Gastrocnemius medialis (tissue), 4 donors: ENCODE results near the gene AFF3. TPM values are rescaled to one million over a fixed set of nuclear protein-coding genes. Genes with fewer than 3 reads are reported as not detected.

Experiments
- ATAC-seq, 2 donors: fragments of 150-250 bp; one replicate each; pipeline ENCODE4 v1.9.1; 2016
- DNase-seq, 2 donors: peaks; one replicate each; pipeline ENCODE4 v3.0.0-alpha.2; 2019
- H3K27ac ChIP-seq, 4 donors: fragments of 200-600 bp; sonication (generic); 1 replicate in 1 of 4; 2 replicates in 3 of 4; pipeline ENCODE4 v1.5.1; 2016 to 2018; ENCODE audit warnings: mild to moderate bottlenecking in 2 of 4, moderate library complexity in 1 of 4
- H3K27me3 ChIP-seq, 3 donors: fragments of 200-600 bp; sonication (generic) in 2 of 3; 1 replicate in 1 of 3; 2 replicates in 2 of 3; pipeline versions ENCODE4 v1.5.1 to v1.6.0; 2016 to 2019; ENCODE audit warnings: mild to moderate bottlenecking in 1 of 3, moderate library complexity in 1 of 3
- H3K36me3 ChIP-seq, 2 donors: fragments of 200-600 bp; sonication (generic) in 1 of 2; one replicate each; pipeline ENCODE4 v1.5.1; 2017 to 2018
- H3K4me1 ChIP-seq, 2 donors: fragments of 200-600 bp; sonication (generic) in 1 of 2; one replicate each; pipeline ENCODE4 v1.5.1; 2016 to 2017; ENCODE audit warnings: mild to moderate bottlenecking in 2 of 2
- H3K4me3 ChIP-seq, 4 donors: fragments of 200-600 bp; sonication (generic) in 3 of 4; 1 replicate in 1 of 4; 2 replicates in 3 of 4; pipeline ENCODE4 v1.5.1; 2016 to 2019; ENCODE audit warnings: mild to moderate bottlenecking in 2 of 4
- H3K9me3 ChIP-seq, 3 donors: fragments of 200-600 bp; sonication (generic) in 2 of 3; 1 replicate in 1 of 3; 2 replicates in 2 of 3; pipeline ENCODE4 v1.5.1; 2016 to 2019
- CTCF ChIP-seq, 5 experiments: fragments of 450-650 bp in 3 of 5; fragments of 200-600 bp in 2 of 5; sonication (generic) in 2 of 5; IDR thresholded peaks in 4 of 5; conservative IDR thresholded peaks in 1 of 5; 1 replicate in 4 of 5; 2 replicates in 1 of 5; pipeline ENCODE4 v1.5.1; 2016 to 2019; ENCODE audit warnings: antibody characterized with exemption in 5 of 5, mild to moderate bottlenecking in 3 of 5, moderate library complexity in 3 of 5
- POLR2A ChIP-seq, 2 donors: fragments of 450-650 bp; IDR thresholded peaks; one replicate each; pipeline ENCODE4 v1.6.1; 2017; ENCODE audit warnings: antibody characterized with exemption in 2 of 2, mild to moderate bottlenecking in 2 of 2, moderate library complexity in 2 of 2
- in situ Hi-C, 4 donors: fragments of 200-750 bp; cut with MboI; loops; one replicate each; pipeline versions ENCODE4 v1.15.0 to v1.8.0; 2017; ENCODE audit warnings: low sequenced_read_pairs in 4 of 4
- intact Hi-C: fragments of 100-400 bp; cut with DNase I; formaldehyde crosslinking; loops from one replicate; pipeline ENCODE4 v1.15.1; 2023; ENCODE audit warnings: low total_unique reads
- total RNA-seq, 4 donors: library from RNA; depleted of rRNA; stranded (reverse); fragments of >200 nt; gene quantifications; one replicate each; pipeline versions ENCODE4 v1.1.0 to v1.2.3, GENCODE V29; 2016

AFF3 gene
- total RNA-seq, 4 donors from 2014 or later = 0.22 to 0.55 (median 0.47) TPM

DNA sequence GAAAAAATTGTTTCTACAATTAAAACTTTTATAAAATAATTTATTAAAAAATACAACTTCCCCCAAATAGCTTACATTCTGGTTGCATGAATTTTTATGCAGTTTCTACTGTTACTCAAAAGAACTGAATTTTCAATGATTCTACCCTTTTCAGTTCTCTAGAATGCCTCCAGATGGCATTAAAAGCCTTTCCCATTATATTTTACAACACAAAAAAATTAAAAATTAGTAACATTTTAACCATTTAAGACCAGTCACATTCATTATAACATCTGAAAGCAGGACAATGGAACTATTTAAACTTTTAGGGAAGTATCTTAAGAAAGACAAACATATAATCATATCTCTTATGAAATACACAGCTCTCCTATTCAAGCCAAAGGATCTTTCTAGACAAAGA is 416.6 kb downstream of the AFF3 start:
- H3K4me3 ChIP-seq = no peak overlapping the region
- no peaks in the 10 kb centered on the region for H3K4me1 ChIP-seq
- H3K9me3 ChIP-seq = no peaks in the 10 kb centered on the region
- no peak overlapping the region for H3K27ac ChIP-seq
- no peak for ATAC-seq
- H3K27me3 ChIP-seq = no peaks in the 10 kb centered on the region
- intact Hi-C loops = no loop called here
- in situ Hi-C loops = no loop called here
- no peak for TF ChIP-seq POLR2A (IDR thresholded peaks at IDR 0.05)
- no peak for TF ChIP-seq CTCF (IDR thresholded peaks at IDR 0.05 in 4 of 5, conservative IDR thresholded peaks at IDR 0.05 in 1 of 5)
- DNase-seq = no peak
- H3K36me3 ChIP-seq = no peaks in the 10 kb centered on the region

DNA sequence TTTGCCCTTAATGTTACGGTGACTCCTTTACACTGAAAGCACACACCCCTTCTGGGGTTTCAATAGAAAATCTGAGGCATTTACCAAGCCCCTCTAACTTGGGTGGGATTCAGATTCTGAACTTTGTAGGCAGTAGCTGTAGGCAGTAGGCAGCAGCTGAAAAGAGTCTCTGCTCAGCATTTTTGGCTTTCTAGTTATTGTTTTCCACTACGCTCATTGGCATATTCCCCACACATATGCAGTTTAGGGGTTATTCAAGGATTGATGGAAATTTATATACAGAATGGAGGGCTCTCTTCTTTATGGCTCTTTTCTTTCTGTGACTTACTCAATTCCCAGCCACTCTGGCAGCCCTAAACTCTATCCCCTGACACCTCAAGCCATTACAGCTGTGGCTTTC is 419.9 kb downstream of the AFF3 start:
- H3K27ac ChIP-seq = no peak overlapping the region
- no peak for DNase-seq
- intact Hi-C loops = no loop called here
- H3K4me3 ChIP-seq = no peak overlapping the region
- in situ Hi-C loops = no loop called here
- TF ChIP-seq CTCF (IDR thresholded peaks at IDR 0.05 in 4 of 5, conservative IDR thresholded peaks at IDR 0.05 in 1 of 5) (no peak), POLR2A (IDR thresholded peaks at IDR 0.05) (no peak)
- H3K4me1 ChIP-seq = no peaks in the 10 kb centered on the region
- H3K27me3 ChIP-seq = no peaks in the 10 kb centered on the region
- no peaks in the 10 kb centered on the region for H3K36me3 ChIP-seq
- no peak for ATAC-seq
- no peaks in the 10 kb centered on the region for H3K9me3 ChIP-seq

DNA sequence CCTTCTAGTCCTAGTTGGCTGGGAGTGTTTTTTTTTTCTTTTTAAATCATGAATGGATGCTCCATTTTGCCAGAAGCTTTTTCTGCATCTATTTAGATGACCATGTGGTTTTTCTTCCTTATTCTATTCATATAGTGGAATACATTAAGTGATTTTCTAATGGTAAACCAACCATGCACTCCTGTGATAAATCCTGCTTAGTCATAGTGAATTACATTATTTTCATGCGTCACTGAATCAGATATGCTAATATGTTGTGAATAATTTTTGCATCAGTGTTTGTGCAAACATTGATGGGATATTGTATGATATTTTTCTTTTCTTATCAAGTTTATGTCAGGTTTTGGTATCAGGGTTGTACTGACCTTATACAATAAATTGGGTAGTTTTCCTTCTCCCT is 423.3 kb downstream of the AFF3 start:
- in situ Hi-C loops = no loop called here
- intact Hi-C loops = no loop called here
- no peak for TF ChIP-seq POLR2A (IDR thresholded peaks at IDR 0.05)
- TF ChIP-seq CTCF (IDR thresholded peaks at IDR 0.05 in 4 of 5, conservative IDR thresholded peaks at IDR 0.05 in 1 of 5) = no peak
- Histone ChIP-seq H3K4me1 (no peaks in the 10 kb centered on the region), H3K36me3 (no peaks in the 10 kb centered on the region), H3K27ac (no peak overlapping the region), H3K27me3 (no peaks in the 10 kb centered on the region), H3K4me3 (no peak overlapping the region), H3K9me3 (no peaks in the 10 kb centered on the region)
- ATAC-seq (no peak), DNase-seq (no peak)

DNA sequence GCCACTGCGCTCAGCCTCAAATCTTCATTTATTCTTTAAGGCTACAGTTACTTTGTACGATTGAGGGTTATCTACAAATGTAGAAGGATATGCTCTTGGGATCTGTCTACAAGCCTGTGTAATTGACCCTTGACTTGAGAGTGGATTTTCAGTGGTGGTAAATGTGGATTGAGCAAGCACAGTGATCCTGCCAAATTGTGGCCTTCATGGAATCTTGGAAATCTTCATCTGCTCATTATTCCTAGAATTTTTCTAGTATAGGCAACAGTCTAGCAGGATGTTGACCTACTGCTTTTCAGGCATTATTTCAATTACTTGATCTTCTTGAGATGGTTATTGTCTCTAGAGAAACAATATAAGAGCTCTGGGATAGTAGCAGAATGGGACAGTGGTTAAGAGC is 426.4 kb downstream of the AFF3 start:
- Histone ChIP-seq H3K4me1 (peaks cover 0 to 8% of the 10 kb centered on the region in 2 donors), H3K36me3 (no peaks in the 10 kb centered on the region), H3K9me3 (no peaks in the 10 kb centered on the region), H3K27ac (no peak overlapping the region), H3K27me3 (no peaks in the 10 kb centered on the region), H3K4me3 (no peak overlapping the region)
- TF ChIP-seq CTCF (IDR thresholded peaks at IDR 0.05 in 4 of 5, conservative IDR thresholded peaks at IDR 0.05 in 1 of 5) (no peak), POLR2A (IDR thresholded peaks at IDR 0.05) (no peak)
- in situ Hi-C loops (no loop called here), intact Hi-C loops (no loop called here)
- ATAC-seq = no peak
- no peak for DNase-seq

DNA sequence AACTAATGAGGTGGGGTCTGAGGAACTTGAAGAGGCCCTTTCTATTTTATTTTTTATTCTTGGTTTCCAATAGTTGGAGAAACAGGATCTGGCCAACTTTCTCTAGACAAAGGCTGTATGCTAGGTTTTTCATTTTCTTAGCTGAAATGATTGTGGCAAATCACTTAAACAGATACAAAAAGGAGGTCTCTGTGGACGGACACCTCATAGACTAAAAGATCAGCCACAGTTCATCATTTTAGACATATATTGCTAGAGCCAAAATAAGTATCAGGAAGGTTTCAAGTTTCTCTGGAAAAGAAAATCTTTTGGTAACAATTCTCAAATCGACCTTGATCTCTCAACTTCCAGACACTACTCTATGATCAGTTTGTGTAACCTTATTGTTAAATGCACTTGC is 428.0 kb downstream of the AFF3 start:
- DNase-seq (no peak), ATAC-seq (no peak)
- no peaks in the 10 kb centered on the region for H3K9me3 ChIP-seq
- no peak overlapping the region for H3K27ac ChIP-seq
- H3K27me3 ChIP-seq = no peaks in the 10 kb centered on the region
- peaks cover 0 to 20% of the 10 kb centered on the region in 2 donors for H3K4me1 ChIP-seq
- TF ChIP-seq CTCF (IDR thresholded peaks at IDR 0.05 in 4 of 5, conservative IDR thresholded peaks at IDR 0.05 in 1 of 5) (no peak), POLR2A (IDR thresholded peaks at IDR 0.05) (no peak)
- H3K36me3 ChIP-seq = no peaks in the 10 kb centered on the region
- in situ Hi-C loops = no loop called here
- intact Hi-C loops = no loop called here
- H3K4me3 ChIP-seq = no peak overlapping the region
